GM18520 (cell line): ENCODE data around the gene FLNC.

Experiments used
- ATAC-seq: cut with Tn5 transposase; IDR thresholded peaks from one replicate; pipeline ENCODE4 v1.9.1; 2021; ENCODE audit not compliant: unreplicated experiment

The FLNC gene

DNA sequence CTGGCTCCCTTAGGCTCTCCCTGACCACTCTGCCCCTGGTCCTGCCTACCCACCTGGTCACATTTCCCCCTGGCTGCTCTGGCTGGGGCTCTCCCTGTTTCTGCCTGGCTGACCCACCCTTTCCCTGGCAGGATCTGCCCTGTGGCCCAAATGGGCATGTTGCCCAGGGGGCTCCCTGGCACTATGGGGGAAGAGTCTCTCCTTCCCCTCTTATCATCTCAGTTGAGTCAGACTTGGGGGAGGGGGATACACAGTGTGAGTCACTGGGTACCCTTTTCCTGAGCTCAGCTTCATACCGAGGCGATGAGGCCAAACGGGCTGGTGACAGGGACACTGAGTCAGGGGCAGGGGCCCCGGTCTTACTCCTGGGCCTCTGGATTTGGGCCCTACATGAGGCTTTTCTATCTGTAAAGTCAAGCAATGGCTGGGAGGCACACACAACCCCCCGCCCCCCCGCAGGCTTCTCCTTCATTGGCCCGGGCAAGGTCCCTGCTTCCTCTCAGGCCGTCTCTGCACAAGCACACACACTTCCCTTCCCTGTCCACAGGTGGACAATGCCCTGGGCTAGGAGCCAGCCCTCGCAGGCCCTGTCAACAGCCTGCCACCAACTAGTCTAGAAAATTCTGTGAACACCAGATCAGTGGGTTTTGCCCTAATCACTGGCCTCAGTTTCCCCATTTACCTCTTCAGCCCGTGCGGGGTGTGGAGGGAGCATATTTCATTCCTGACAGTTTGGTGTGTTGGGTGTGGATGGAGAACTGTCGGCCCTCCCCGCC is 627 bp upstream of the FLNC start:
- no peak for ATAC-seq

DNA sequence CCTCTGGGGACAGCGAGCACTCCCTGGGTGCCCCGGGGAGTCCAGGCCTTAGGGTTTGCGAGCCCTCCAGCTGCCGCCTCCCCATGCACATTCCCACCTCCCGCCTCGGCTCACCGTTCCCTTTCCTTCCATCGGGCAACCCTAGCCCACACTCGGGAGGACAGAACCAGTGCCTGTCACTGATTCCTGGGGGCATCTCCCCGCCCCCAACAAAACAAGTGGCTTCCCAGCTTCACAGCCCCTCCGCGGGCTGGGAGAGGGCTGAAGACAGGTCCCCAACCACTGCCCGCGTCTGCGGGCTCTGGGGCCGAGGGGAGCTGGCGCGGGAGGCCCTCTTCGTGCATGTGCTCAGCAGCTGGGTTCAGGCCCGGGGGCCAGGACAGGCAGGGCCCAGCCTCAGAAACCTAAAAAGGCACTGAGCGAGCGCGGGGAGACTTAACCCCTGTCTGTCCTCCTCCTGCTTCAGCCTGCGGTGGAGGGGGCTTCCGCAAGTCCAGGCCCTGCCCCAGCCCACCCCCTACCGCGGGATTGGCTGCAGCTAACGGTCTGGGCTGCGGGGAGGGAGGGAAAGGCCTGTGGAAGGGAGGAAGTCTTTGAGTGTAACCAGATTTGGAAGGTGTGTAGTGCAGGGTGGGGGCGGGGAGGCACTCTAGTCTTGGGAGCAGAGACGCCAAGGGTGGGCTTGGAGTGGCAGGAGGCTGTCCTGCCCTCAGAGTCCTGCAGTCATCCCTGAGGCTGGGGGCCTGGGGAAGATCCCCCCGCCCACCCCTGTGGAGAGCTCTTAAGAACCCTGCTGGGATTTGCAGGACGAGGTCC is 1.2 kb downstream of the FLNC start:
- ATAC-seq = no peak

GRCh38 chr7:128831994-128832879 is 2.0 kb downstream of the FLNC start:
- no peak for ATAC-seq

DNA sequence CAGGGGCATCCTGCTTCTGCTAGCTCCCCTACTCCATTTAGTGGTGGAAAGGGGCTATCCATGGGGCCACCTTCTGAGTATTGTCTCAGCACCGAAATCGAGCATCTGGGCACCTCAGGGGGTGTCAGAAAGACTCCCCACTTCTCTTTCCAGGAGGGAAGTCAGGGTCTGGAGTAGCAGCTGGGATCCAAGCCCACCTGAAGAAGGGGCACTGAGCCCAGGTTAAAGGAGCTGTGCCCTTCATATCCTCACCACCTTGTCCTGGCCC is 2.6 kb downstream of the FLNC start:
- no peak for ATAC-seq

- no peak for ATAC-seq
Observed at GRCh38 chr7:128833148-128833945, 3.1 kb downstream of the FLNC start.

DNA sequence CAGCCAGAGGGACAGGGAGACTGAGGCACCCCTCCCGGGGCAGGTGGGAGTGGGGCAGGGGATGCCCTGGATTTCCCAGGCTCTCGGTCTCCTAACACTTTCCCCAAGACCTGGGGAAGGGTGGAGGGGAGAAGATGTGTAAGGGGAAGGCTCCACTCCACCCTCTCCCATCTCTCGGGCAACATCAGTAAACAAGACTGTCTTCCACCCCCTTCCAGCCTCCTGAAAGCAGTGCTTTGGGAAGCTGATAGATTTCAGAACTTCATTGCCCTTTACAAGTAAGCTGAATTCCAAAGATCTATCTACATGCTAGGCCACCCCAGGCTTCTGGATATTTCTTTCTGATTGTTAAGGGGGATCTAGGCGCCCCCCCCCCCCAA is 3.7 kb downstream of the FLNC start:
- no peak for ATAC-seq

DNA sequence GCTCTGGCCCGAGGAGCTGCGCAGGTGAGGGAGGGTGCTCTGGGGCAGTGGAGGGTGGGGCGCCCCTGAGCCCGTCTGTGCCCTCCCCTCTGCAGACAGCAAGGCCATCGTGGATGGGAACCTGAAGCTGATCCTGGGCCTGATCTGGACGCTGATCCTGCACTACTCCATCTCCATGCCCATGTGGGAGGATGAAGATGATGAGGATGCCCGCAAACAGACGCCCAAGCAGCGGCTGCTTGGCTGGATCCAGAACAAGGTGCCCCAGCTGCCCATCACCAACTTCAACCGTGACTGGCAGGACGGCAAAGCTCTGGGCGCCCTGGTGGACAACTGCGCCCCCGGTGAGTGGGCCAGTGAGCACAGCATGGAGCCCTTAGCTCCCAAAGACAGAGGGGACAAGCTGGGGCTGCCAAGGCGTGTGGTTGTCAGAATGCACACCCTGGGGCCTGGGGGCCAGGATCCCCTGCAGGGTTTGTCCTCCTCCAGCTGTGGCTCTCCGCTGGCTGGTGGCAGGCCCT is 5.1 kb downstream of the FLNC start:
- no peak for ATAC-seq

DNA sequence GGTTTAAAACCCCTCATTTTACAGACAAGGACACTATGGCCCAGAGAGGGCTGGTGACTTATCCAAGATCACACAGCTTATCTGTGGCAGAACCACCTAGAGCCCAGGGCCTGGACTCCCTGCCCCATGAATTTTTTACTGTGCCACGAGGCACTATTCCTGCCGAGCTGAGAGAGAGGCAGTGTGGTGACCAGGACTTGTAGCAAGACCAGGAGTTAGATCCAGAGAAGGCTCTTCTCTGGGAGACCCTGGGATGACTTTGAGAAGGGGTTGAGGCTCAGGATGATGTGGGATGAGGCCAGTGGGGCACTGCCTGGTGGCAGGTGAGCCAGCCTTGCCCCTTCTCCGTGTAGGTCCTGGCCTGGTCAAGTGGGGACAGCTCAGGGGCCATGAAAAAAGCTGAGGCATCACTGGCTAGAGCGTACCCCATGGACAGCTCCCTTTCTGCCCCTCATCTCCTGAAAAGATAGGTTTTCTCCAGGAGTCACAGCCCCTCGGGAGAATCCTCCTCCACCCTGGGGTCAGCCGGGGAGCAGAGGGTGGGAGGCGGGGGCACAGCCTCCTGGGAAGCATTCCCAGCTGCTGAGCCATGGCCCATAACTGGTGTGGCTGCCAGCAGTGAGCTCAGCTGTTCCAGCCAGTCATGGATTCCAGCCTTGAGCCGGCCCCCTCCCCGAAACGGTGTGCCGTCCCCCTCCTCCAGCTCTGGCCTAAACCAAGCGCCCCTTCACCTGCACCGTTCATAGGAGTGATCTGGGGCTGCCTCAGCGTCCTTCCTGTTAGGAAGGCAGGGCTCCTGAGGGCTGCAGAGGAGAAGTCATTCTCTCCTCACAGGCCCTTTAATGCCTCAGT is 5.8 kb downstream of the FLNC start:
- no peak for ATAC-seq

DNA sequence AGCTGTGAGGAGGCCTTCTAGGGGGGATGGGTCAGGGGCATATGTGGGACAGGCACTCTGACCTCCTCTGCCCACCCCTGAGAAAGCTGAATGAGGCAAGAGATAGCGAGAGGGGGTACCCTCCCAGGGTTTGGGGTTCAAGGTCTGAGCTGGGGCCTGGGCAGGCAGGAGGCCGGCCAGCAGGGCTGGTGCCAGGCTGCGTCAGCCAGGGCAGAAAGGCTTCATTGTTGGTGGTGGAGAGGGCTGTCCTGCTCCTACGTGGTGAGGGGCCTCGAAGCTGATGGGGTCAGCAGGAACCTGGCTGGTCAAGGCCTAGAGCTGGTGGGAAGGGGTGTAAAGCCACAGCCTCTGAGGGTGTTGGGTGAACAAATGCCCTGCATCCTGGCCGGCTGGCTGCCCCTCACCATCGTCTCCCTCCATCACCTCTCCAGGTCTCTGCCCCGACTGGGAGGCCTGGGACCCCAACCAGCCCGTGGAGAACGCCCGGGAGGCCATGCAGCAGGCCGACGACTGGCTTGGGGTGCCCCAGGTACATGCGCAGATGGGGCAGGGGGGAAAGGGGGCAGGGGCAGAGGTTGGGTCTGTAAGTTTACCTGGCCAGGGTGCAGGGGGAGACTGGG is 6.6 kb downstream of the FLNC start:
- ATAC-seq = no peak

DNA sequence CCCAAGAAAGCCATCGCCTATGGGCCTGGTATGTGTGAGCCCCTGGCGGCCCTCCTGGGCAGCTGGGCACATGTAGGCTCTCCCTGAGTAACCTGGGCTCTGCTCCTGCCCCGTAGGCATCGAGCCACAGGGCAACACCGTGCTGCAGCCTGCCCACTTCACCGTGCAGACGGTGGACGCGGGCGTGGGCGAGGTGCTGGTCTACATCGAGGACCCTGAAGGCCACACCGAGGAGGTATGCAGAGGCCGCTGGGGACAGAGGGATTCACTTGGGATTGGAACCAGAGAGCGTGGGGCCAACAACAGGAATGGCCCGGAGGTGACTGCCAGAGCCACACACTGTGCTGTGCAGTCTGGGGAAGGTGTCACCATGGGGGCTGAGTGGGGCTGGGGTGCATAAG is 7.3 kb downstream of the FLNC start:
- no peak for ATAC-seq

DNA sequence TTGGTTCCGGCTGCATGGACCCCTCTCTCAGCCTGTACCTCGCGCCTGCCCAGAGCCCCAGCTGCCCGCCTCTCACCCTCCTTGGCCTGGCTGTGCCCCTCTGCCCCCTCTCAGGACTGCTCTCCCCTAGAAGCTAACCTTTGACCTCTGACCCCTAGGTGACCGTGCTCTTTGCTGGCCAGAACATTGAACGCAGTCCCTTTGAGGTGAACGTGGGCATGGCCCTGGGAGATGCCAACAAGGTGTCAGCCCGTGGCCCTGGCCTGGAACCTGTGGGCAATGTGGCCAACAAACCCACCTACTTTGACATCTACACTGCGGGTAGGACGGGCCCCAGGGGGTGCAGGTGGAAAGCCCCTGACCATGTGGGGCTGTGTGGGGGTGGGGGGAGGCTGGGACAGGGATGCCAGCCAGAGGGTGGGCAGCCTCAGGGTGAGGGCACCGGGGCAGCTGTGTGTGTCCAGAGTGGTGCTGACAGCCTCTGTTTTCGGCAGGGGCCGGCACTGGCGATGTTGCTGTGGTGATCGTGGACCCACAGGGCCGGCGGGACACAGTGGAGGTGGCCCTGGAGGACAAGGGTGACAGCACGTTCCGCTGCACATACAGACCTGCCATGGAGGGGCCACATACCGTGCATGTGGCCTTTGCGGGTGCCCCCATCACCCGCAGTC is 8.0 kb downstream of the FLNC start:
- no peak for ATAC-seq

DNA sequence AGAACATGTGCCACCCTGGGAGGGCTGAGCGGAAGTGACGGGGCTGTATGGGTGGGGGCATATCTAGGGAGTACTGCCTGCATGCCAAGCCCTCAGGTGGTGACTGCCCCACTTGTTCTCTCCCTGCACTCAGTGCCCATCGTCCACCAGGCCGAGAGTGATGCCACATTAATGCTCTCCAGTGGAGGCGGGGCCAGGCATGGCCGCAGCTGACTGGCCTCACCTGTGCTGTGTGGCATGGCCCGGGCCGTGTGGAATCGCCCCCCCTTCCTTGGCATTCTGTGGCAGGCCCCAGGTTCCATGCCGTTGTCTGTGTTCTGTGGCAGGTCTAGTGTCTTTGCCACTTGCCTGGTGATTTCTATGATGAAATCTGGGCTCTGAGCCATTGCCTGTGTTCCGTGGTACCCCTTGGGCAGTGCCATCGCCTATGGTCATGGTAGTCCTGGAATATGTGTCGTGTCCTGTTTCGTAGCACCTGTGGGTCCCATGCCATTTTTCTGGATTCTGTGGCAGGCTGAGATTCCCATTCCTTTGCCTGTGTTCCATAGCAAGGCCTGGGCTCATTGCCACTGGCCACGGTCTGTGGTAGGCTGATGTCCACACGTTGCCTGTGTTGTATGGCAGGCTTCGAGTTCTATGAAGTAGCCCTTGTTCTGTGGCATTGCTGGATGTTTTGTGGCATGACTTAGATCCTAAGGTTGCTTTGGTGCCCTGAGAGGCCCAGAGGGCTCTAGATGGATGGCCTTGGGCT is 8.9 kb downstream of the FLNC start:
- no peak for ATAC-seq

GRCh38 chr7:128839751-128840177 is 9.6 kb downstream of the FLNC start:
- no peak for ATAC-seq

GRCh38 chr7:128840326-128841170 is 10.3 kb downstream of the FLNC start:
- no peak for ATAC-seq

DNA sequence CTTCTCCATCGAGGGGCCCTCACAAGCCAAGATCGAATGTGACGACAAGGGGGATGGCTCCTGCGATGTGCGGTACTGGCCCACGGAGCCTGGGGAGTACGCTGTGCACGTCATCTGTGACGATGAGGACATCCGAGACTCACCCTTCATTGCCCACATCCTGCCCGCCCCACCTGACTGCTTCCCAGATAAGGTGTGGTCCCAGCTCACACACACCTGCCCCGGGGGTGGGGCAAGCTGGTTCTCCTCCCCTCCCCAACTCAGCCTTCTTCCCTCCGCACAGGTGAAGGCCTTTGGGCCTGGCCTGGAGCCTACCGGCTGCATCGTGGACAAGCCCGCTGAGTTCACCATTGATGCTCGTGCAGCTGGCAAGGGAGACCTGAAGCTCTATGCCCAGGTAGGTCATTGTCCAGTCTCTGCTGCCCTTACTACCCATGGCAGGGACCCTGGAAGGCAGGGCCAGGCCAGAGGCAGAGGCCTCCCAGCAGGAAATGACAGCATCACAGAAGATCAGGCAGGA is 11.0 kb downstream of the FLNC start:
- ATAC-seq = no peak

GRCh38 chr7:128841921-128842673 is 11.9 kb downstream of the FLNC start:
- ATAC-seq = no peak
